Panc1 (cell line): Measurements from ENCODE around the gene CENPB. TPM values are rescaled to one million over a fixed set of nuclear protein-coding genes. Genes with fewer than 3 reads are reported as not detected.

Source experiments
- total RNA-seq: library from RNA; stranded (reverse); gene quantifications from one replicate; pipeline ENCODE4 v1.2.1, GENCODE V29; 2021; ENCODE audit not compliant: unreplicated experiment

The CENPB gene
- total RNA-seq, 1 experiment from 2014 or later: 154 TPM

Other genes starting within 250 kb of the CENPB start
- not detected for gene GFRA4, start 123.3 kb downstream of the CENPB start, total RNA-seq
- gene ADAM33, start 104.7 kb downstream of the CENPB start, total RNA-seq: 0.62 TPM
- 0.03 TPM for gene SIGLEC1, start 74.1 kb downstream of the CENPB start, total RNA-seq
- 0.21 TPM for gene HSPA12B, start 54.1 kb downstream of the CENPB start, total RNA-seq
- gene ADISSP, start 19.0 kb downstream of the CENPB start, total RNA-seq: 100 TPM
- 0.41 TPM for gene SPEF1, start 5.3 kb downstream of the CENPB start, total RNA-seq
- 170 TPM for gene CDC25B, start 9.6 kb upstream of the CENPB start, total RNA-seq
- gene AP5S1, start 33.8 kb upstream of the CENPB start, total RNA-seq: 23.1 TPM
- gene MAVS, start 60.1 kb upstream of the CENPB start, total RNA-seq: 32.3 TPM
- gene PANK2, start 102.6 kb upstream of the CENPB start, total RNA-seq: 40.9 TPM
- gene RNF24, start 228.8 kb upstream of the CENPB start, total RNA-seq: 8.3 TPM